Keratinocyte (primary cell): ENCODE data around the gene FGFR3. TPM values are rescaled to one million over a fixed set of nuclear protein-coding genes. Genes with fewer than 3 reads are reported as not detected.

Experiments
- DNase-seq: peaks from one replicate; pipeline ENCODE4 v3.0.0-alpha.2; 2011; ENCODE audit warnings: low read depth, missing footprints, low spot score
- FAIRE-seq: peaks from 2 replicates; lab custom pipeline; 2011; peaks lifted over from hg19 to GRCh38; lab: Jason Lieb, UNC
- H2AFZ ChIP-seq: 2 replicates; pipeline ENCODE4 v1.6.0; 2012; ENCODE audit warnings: low read length, control low read depth, inconsistent platforms; ENCODE audit not compliant: control insufficient read depth
- H3K27ac ChIP-seq: 2 replicates; pipeline ENCODE4 v1.5.1; 2011; ENCODE audit warnings: low read length; ENCODE audit not compliant: control insufficient read depth, insufficient read depth
- H3K27me3 ChIP-seq: 3 replicates; pipeline ENCODE4 v1.6.0; 2011; ENCODE audit warnings: low read length; ENCODE audit not compliant: control insufficient read depth, insufficient read depth; ENCODE audit errors: extremely low read depth
- H3K36me3 ChIP-seq, 2 experiments: 2 replicates in 1 of 2; 3 replicates in 1 of 2; pipeline ENCODE4 v1.5.1; 2011; ENCODE audit warnings: low read length in 2 of 2, mild to moderate bottlenecking in 1 of 2; ENCODE audit not compliant: control insufficient read depth in 2 of 2, insufficient read depth in 2 of 2; ENCODE audit errors: extremely low read depth in 1 of 2
- H3K4me1 ChIP-seq: 3 replicates; pipeline ENCODE4 v1.5.1; 2011; ENCODE audit warnings: low read length; ENCODE audit not compliant: control insufficient read depth, insufficient read depth; ENCODE audit errors: extremely low read depth
- H3K4me2 ChIP-seq: 3 replicates; pipeline ENCODE4 v1.6.0; 2011; ENCODE audit warnings: low read depth, low read length; ENCODE audit not compliant: control insufficient read depth, insufficient read depth; ENCODE audit errors: extremely low read depth
- H3K4me3 ChIP-seq, 3 experiments: fragments of 200-600 bp in 1 of 3; sonication (generic) in 1 of 3; 2 replicates in 2 of 3; 3 replicates in 1 of 3; pipeline ENCODE4 v1.5.1; 2011 to 2016; ENCODE audit warnings: low read length in 3 of 3, mild to moderate bottlenecking in 3 of 3, control low read depth in 2 of 3, inconsistent platforms in 1 of 3, low read depth in 1 of 3, mixed read lengths in 1 of 3, mixed run types in 1 of 3, moderate library complexity in 1 of 3; ENCODE audit not compliant: control insufficient read depth in 2 of 3, insufficient read depth in 2 of 3; ENCODE audit errors: extremely low read depth in 1 of 3
- H3K79me2 ChIP-seq: 2 replicates; pipeline ENCODE4 v1.6.0; 2012; ENCODE audit warnings: low read length; ENCODE audit not compliant: control insufficient read depth, insufficient read depth
- H3K9ac ChIP-seq: 3 replicates; pipeline ENCODE4 v1.6.0; 2011; ENCODE audit warnings: low read length; ENCODE audit not compliant: control insufficient read depth, insufficient read depth; ENCODE audit errors: extremely low read depth
- H3K9me1 ChIP-seq: 3 replicates; pipeline ENCODE4 v1.6.0; 2011; ENCODE audit warnings: low read length; ENCODE audit not compliant: control insufficient read depth, insufficient read depth; ENCODE audit errors: extremely low read depth
- H3K9me3 ChIP-seq: 2 replicates; pipeline ENCODE4 v1.5.1; 2012; ENCODE audit warnings: low read depth, low read length; ENCODE audit not compliant: control insufficient read depth
- H4K20me1 ChIP-seq: 3 replicates; pipeline ENCODE4 v1.6.0; 2011; ENCODE audit warnings: low read length; ENCODE audit not compliant: control insufficient read depth, insufficient read depth; ENCODE audit errors: extremely low read depth
- CTCF ChIP-seq, 3 experiments: IDR thresholded peaks in 1 of 3; conservative IDR thresholded peaks in 1 of 3; optimal IDR thresholded peaks in 1 of 3; 2 replicates in 2 of 3; 3 replicates in 1 of 3; pipeline versions ENCODE3 to v1.5.1; 2011; ENCODE audit warnings: low read length in 3 of 3, mild to moderate bottlenecking in 3 of 3, moderate library complexity in 2 of 3, control low read depth in 1 of 3, inconsistent platforms in 1 of 3; ENCODE audit not compliant: insufficient read depth in 2 of 3; ENCODE audit errors: extremely low read depth in 1 of 3
- EZH2 ChIP-seq: IDR thresholded peaks from one replicate; pipeline ENCODE4 v1.6.1; 2012; ENCODE audit warnings: inconsistent platforms, mild to moderate bottlenecking, low read length, moderate library complexity
- dilution Hi-C: fragments of 300-500 bp; cut with MboI; formaldehyde crosslinking; loops from one replicate; pipeline ENCODE4 v1.7.0; 2020; ENCODE audit warnings: low sequenced_read_pairs; ENCODE audit not compliant: extremely low pct_ligation_motif_present
- polyA plus RNA-seq, 5 experiments: library from polyadenylated mRNA; depleted of rRNA in 3 of 5; stranded (reverse) in 3 of 5; stranded (forward) in 1 of 5; unstranded in 1 of 5; fragments of >200 nt; gene quantifications; 1 replicate in 1 of 5; 2 replicates in 3 of 5; 3 replicates in 1 of 5; pipeline versions ENCODE4 v1.2.1 to v1.2.3, GENCODE V29; 2011 to 2012; ENCODE audit warnings: missing spikeins in 2 of 5, low read depth in 1 of 5, low replicate concordance in 1 of 5

FGFR3 gene
- polyA plus RNA-seq, 1 donor (not counting 4 experiments of a cell fraction or from before 2014, with no cell fraction given) = 45.2 TPM

DNA sequence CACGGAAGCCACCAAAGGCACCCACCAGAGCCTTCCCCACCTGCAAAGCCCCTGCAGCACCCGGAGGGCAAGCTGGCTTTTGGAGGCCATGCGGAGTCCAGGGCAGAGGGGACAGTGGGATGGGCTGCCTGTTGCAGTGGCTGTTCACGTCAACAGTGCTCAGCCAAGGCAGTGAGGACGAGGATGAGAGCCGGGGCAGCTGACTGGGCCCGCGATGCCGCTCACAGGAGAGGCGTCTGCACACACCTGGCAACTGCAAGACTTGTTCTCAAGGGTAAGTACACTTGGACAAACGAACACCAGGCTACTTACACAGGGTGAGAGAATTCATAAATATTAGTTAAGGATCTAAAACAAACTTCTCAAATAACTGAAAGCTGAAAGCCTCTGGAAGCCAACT, 19.6 kb downstream of the FGFR3 start:
- TF ChIP-seq CTCF (optimal IDR thresholded peaks at IDR 0.05 in 1 of 3, IDR thresholded peaks at IDR 0.05 in 1 of 3, conservative IDR thresholded peaks at IDR 0.05 in 1 of 3; ENCODE audit: extremely low read depth in 1 of 3, insufficient read depth in 2 of 3, low read length in 3 of 3) (no peak), EZH2 (no peak)
- no peaks in the 10 kb centered on the region for H3K9me3 ChIP-seq
- no peaks in the 10 kb centered on the region for H3K79me2 ChIP-seq
- H3K9me1 ChIP-seq = no peaks in the 10 kb centered on the region
- H3K36me3 ChIP-seq = peaks cover 29 to 34% of the 10 kb centered on the region in 2 experiments
- H3K27me3 ChIP-seq = no peaks in the 10 kb centered on the region
- H3K4me3 ChIP-seq = no peak overlapping the region
- no peak overlapping the region for H3K4me2 ChIP-seq
- DNase-seq (no peak), FAIRE-seq (no peak)
- H3K4me1 ChIP-seq = no peaks in the 10 kb centered on the region
- H2AFZ ChIP-seq = no peak overlapping the region
- peaks cover 8% of the 10 kb centered on the region for H4K20me1 ChIP-seq
- dilution Hi-C loops = no loop called here
- H3K9ac ChIP-seq = no peak overlapping the region
- H3K27ac ChIP-seq = no peak overlapping the region

- H3K4me2 ChIP-seq = no peak overlapping the region
- no peak overlapping the region for H3K9ac ChIP-seq
- no peak overlapping the region for H3K4me3 ChIP-seq
These were observed 20.1 kb downstream of the FGFR3 start for GRCh38 chr4:1813231-1813630.

More at GRCh38 chr4:1813231-1813630, 20.1 kb downstream of the FGFR3 start:
- no peak for DNase-seq
- Histone ChIP-seq H3K79me2 (no peaks in the 10 kb centered on the region), H3K36me3 (peaks cover 29 to 38% of the 10 kb centered on the region in 2 experiments), H4K20me1 (peaks cover 8% of the 10 kb centered on the region), H3K27ac (no peak overlapping the region), H3K27me3 (no peaks in the 10 kb centered on the region), H3K9me3 (no peaks in the 10 kb centered on the region), H3K4me1 (no peaks in the 10 kb centered on the region), H2AFZ (no peak overlapping the region), H3K9me1 (no peaks in the 10 kb centered on the region)
- FAIRE-seq = no peak
- TF ChIP-seq CTCF (optimal IDR thresholded peaks at IDR 0.05 in 1 of 3, IDR thresholded peaks at IDR 0.05 in 1 of 3, conservative IDR thresholded peaks at IDR 0.05 in 1 of 3; ENCODE audit: extremely low read depth in 1 of 3, insufficient read depth in 2 of 3, low read length in 3 of 3) = no peak
- TF ChIP-seq EZH2 = no peak
- dilution Hi-C loops = no loop called here
